Keratinocyte (primary cell): ENCODE results near the gene CS.

Source experiments
- EZH2 ChIP-seq: IDR thresholded peaks from one replicate; pipeline ENCODE4 v1.6.1; 2012; ENCODE audit warnings: inconsistent platforms, mild to moderate bottlenecking, low read length, moderate library complexity
- TF ChIP-seq, protein P1 (sequence below), 3 experiments: IDR thresholded peaks in 1 of 3; conservative IDR thresholded peaks in 1 of 3; optimal IDR thresholded peaks in 1 of 3; 2 replicates in 2 of 3; 3 replicates in 1 of 3; pipeline versions ENCODE3 to v1.5.1; 2011; ENCODE audit warnings: low read length in 3 of 3, mild to moderate bottlenecking in 3 of 3, moderate library complexity in 2 of 3, control low read depth in 1 of 3, inconsistent platforms in 1 of 3; ENCODE audit not compliant: insufficient read depth in 2 of 3; ENCODE audit errors: extremely low read depth in 1 of 3

DNA sequence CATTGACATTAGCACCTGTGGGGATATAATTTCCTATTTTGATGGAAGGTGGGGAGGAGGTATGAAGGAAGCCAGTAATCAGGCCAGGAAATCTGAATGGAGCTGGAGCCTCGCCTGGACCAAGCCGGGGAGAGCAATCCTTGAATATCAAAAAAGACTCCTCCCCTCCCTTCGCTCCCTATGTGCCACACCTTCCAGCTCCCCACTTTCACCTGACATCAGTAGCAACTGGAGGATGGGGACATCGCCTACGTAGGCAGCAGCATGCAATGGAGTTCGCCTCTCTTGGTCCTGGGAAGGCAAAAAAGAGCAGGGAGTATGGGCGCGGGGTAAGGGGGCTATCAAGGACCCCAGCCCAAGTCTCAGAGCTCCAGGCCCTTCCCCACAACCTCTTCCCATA lies 43.1 kb downstream of the CS start:
- TF ChIP-seq, protein P1, sequence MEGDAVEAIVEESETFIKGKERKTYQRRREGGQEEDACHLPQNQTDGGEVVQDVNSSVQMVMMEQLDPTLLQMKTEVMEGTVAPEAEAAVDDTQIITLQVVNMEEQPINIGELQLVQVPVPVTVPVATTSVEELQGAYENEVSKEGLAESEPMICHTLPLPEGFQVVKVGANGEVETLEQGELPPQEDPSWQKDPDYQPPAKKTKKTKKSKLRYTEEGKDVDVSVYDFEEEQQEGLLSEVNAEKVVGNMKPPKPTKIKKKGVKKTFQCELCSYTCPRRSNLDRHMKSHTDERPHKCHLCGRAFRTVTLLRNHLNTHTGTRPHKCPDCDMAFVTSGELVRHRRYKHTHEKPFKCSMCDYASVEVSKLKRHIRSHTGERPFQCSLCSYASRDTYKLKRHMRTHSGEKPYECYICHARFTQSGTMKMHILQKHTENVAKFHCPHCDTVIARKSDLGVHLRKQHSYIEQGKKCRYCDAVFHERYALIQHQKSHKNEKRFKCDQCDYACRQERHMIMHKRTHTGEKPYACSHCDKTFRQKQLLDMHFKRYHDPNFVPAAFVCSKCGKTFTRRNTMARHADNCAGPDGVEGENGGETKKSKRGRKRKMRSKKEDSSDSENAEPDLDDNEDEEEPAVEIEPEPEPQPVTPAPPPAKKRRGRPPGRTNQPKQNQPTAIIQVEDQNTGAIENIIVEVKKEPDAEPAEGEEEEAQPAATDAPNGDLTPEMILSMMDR (optimal IDR thresholded peaks at IDR 0.05 in 1 of 3, IDR thresholded peaks at IDR 0.05 in 1 of 3, conservative IDR thresholded peaks at IDR 0.05 in 1 of 3; ENCODE audit: extremely low read depth in 1 of 3, insufficient read depth in 2 of 3, low read length in 3 of 3), result no peak
- no peak for TF ChIP-seq EZH2
